CD8-positive, alpha-beta memory T cell (primary cell): ENCODE data around the gene CPPED1. TPM values are rescaled to one million over a fixed set of nuclear protein-coding genes. Genes with fewer than 3 reads are reported as not detected.
"Not testable (repeated sequence)": the region's sequence is repeated elsewhere in the genome, so short reads cannot be mapped to it uniquely, and the experiment has no call there.

Experiments
- CTCF ChIA-PET: fragments of 350-600 bp; sonication (Branson Sonifier 250); formaldehyde crosslinking; loops from one replicate; lab custom pipeline; 2021; ENCODE audit warnings: antibody characterized with exemption; lab: Charles Lee
- POLR2A ChIA-PET: fragments of 350-600 bp; sonication (Branson Sonifier 250); formaldehyde crosslinking; loops from one replicate; lab custom pipeline; 2021; ENCODE audit warnings: antibody characterized with exemption; lab: Charles Lee
- DNase-seq, 5 donors: peaks; one replicate each; pipeline versions ENCODE4 v3.0.0 to v3.0.0-alpha.2; 2020 to 2022; ENCODE audit warnings: mixed read lengths in 1 of 5
- H3K27ac ChIP-seq: one replicate; pipeline ENCODE4 v1.7.0; 2013; ENCODE audit warnings: low read depth, mild to moderate bottlenecking, low read length, moderate library complexity
- H3K27me3 ChIP-seq: 2 replicates; pipeline ENCODE4 v1.7.0; 2013; ENCODE audit warnings: low read length, mild to moderate bottlenecking; ENCODE audit not compliant: insufficient read depth, poor library complexity, severe bottlenecking
- H3K36me3 ChIP-seq: 2 replicates; pipeline ENCODE4 v1.7.0; 2013; ENCODE audit warnings: mild to moderate bottlenecking, low read length, moderate library complexity; ENCODE audit not compliant: insufficient read depth
- H3K4me1 ChIP-seq: 2 replicates; pipeline ENCODE4 v1.7.0; 2013; ENCODE audit warnings: mild to moderate bottlenecking, low read length, moderate library complexity; ENCODE audit not compliant: insufficient read depth
- H3K4me3 ChIP-seq: 2 replicates; pipeline ENCODE4 v1.7.0; 2013; ENCODE audit warnings: mild to moderate bottlenecking, low read length
- H3K9me3 ChIP-seq: 2 replicates; pipeline ENCODE4 v1.7.0; 2013; ENCODE audit warnings: mild to moderate bottlenecking, low read length
- H3K27ac Mint-ChIP-seq, 8 donors: one replicate each; pipeline ENCODE4 v1.8.0; 2020 to 2021; ENCODE audit warnings: mixed read lengths in 8 of 8, mild to moderate bottlenecking in 6 of 8, inconsistent platforms in 3 of 8, moderate library complexity in 3 of 8
- H3K27me3 Mint-ChIP-seq, 2 donors: one replicate each; pipeline ENCODE4 v1.8.0; 2020 to 2021; ENCODE audit warnings: mixed read lengths in 2 of 2, mild to moderate bottlenecking in 1 of 2, moderate library complexity in 1 of 2
- H3K36me3 Mint-ChIP-seq, 3 donors: one replicate each; pipeline ENCODE4 v1.8.0; 2020 to 2021; ENCODE audit warnings: mixed read lengths in 3 of 3, inconsistent platforms in 1 of 3, mild to moderate bottlenecking in 1 of 3
- H3K4me1 Mint-ChIP-seq, 3 donors: one replicate each; pipeline ENCODE4 v1.8.0; 2020 to 2021; ENCODE audit warnings: mixed read lengths in 3 of 3, inconsistent platforms in 1 of 3, mild to moderate bottlenecking in 1 of 3
- H3K4me3 Mint-ChIP-seq, 7 donors: one replicate each; pipeline ENCODE4 v1.8.0; 2020 to 2021; ENCODE audit warnings: mixed read lengths in 7 of 7, mild to moderate bottlenecking in 6 of 7, moderate library complexity in 4 of 7, inconsistent platforms in 2 of 7
- H3K9me3 Mint-ChIP-seq, 5 donors: one replicate each; pipeline ENCODE4 v1.8.0; 2020 to 2022; ENCODE audit warnings: mixed read lengths in 5 of 5, mild to moderate bottlenecking in 3 of 5, moderate library complexity in 2 of 5, inconsistent platforms in 1 of 5
- polyA plus RNA-seq: library from polyadenylated mRNA; unstranded; fragments of 300-500 nt; fragmentation: Illumina TruSeq; gene quantifications from one replicate; pipeline ENCODE4 v1.2.3, GENCODE V29; 2021
- total RNA-seq, 2 experiments: library from RNA; stranded (reverse); gene quantifications; one replicate each; pipeline ENCODE4 v1.2.3, GENCODE V29; 2021

Gene CPPED1
- total and polyA plus RNA-seq, 3 experiments from 2014 or later = 5.2 to 9.8 (median 7.3) TPM

DNA sequence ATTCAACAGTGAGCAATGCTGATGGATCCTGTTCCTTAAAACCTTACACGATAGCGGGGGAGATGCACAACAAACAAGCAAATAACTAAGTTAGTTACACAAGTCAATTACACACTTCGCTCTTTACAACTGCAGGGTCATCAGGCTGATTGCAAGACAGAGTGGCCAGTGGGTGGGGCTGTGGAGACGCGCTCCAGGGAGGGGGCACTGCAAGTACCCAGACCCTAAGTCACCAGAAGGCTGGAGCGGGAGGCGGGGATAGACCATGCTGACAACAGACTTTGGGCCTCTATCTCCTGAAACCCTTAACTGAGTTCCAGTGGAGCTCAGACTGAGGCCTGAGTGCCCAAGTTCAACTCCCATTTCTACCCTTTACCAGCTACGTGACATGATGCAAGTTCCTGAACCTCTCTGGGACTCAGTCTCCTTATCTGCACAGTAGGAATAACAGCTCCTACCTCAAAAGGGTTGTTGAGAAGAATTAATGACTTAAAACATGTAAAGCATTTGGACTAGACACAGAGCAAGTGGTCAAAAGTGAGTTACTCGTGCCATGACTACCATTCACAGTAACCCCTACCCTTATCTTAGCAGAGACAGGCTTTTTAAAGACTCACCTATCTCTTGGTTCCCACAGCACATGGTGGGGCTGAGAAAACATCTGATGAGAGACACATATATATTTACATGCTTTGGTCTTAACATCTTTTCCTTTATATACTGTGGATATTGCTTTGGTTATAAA lies 10.4 kb downstream of the CPPED1 start:
- Histone ChIP-seq H3K27ac (no peak overlapping the region), H3K36me3 (no peaks in the 10 kb centered on the region), H3K4me3 (no peak overlapping the region), H3K9me3 (no peaks in the 10 kb centered on the region), H3K27me3 (no peaks in the 10 kb centered on the region), H3K4me1 (no peaks in the 10 kb centered on the region)
- Mint-ChIP-seq H3K9me3 (peaks cover 0 to 2% (median 0%) of the 10 kb centered on the region in 5 donors), H3K27me3 (no peaks in the 10 kb centered on the region), H3K36me3 (peaks cover 0 to 34% (median 6%) of the 10 kb centered on the region in 3 donors), H3K4me1 (no peaks in the 10 kb centered on the region), H3K4me3 (no peak overlapping the region), H3K27ac (no peak overlapping the region)
- CTCF ChIA-PET = interaction anchor here (1.3 kb wide), 1 partner anchor 11 kb away, joined by 3 read pairs; the partner anchor contains the start of gene CPPED1
- DNase-seq = no peak
- POLR2A ChIA-PET = no interaction called here

DNA sequence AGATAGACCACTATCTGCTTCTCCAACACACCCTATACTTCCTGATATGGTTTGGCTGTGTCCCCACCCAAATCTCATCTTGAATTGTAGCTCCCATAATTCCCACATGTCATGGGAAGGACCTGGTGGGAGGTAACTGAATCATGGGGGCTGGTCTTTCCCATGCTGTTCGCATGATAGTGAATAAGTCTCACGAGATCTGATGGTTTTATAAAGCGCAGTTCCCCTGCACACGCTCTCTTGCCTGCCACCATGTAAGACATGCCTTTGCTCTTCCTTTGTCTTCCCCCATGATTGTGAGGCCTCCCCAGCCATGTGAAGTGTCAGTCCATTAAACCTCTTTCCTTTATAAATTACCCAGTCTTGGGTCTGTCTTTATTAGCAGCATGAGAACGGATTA lies 11.2 kb downstream of the CPPED1 start:
- H3K9me3 Mint-ChIP-seq, H3K4me3 Mint-ChIP-seq, H3K4me1 ChIP-seq, H3K36me3 ChIP-seq, H3K27ac ChIP-seq, H3K27ac Mint-ChIP-seq, DNase-seq, H3K9me3 ChIP-seq, CTCF ChIA-PET, POLR2A ChIA-PET, H3K4me3 ChIP-seq, H3K4me1 Mint-ChIP-seq, H3K27me3 ChIP-seq, H3K27me3 Mint-ChIP-seq: not testable (repeated sequence)
- H3K36me3 Mint-ChIP-seq = peaks cover 0 to 38% (median 6%) of the 10 kb centered on the region in 3 donors

DNA sequence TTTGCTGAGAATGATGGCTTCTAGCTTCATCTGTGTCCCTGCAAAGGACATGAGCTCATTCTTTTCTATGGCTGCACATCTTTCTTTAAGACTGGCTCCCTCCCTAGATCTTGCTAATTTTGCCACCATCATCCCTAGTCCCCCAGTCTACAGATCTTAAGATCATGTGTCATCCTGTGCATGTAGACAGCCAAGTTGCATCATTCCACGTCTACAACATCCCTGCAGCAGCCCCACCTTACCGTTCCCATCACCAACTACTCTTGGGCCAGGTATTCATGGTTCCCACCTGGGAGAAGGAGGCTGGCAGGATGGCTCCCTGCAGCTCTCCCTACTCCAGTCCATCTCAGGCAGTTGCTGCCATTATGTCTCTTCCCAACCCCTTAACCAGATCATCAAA lies 12.3 kb downstream of the CPPED1 start:
- H3K4me1 Mint-ChIP-seq = no peaks in the 10 kb centered on the region
- CTCF ChIA-PET = no interaction called here

DNA sequence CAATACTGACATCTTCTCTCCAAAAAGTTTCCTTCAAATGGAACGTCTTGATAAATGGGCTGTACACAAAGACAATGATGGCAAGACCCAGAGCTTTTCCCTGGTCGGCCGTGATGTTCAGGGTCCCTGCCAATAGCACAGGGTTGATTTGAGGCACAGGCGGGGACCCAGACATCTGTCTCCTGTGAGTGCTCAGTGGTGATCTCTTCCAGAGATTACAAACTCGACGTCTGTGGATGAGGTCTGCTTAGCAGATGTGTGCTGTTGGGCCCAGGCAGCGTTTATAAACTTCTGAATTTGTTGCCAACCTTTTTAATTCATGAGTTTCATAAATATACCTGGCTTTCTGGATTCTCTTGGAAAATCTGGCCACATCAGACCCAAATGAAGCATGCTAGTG lies 14.9 kb downstream of the CPPED1 start:
- no peak overlapping the region for H3K4me3 Mint-ChIP-seq
- Histone ChIP-seq H3K27me3 (no peaks in the 10 kb centered on the region), H3K4me3 (no peak overlapping the region), H3K4me1 (no peaks in the 10 kb centered on the region), H3K27ac (no peak overlapping the region), H3K9me3 (no peaks in the 10 kb centered on the region), H3K36me3 (no peaks in the 10 kb centered on the region)
- H3K9me3 Mint-ChIP-seq = peaks cover 0 to 6% (median 0%) of the 10 kb centered on the region in 5 donors
- H3K36me3 Mint-ChIP-seq = peaks cover 2 to 44% (median 6%) of the 10 kb centered on the region in 3 donors
- ChIA-PET POLR2A (no interaction called here), CTCF (no interaction called here)
- no peak for DNase-seq
- H3K27me3 Mint-ChIP-seq = no peaks in the 10 kb centered on the region
- H3K27ac Mint-ChIP-seq = no peak overlapping the region
- no peaks in the 10 kb centered on the region for H3K4me1 Mint-ChIP-seq

More for the DNA sequence above, 12.3 kb downstream of the CPPED1 start:
- H3K4me1 ChIP-seq = no peaks in the 10 kb centered on the region
- peak overlapping the region in 1 of 8 donors; percentile 78 for H3K27ac Mint-ChIP-seq
- POLR2A ChIA-PET = no interaction called here
- DNase-seq = no peak
- no peaks in the 10 kb centered on the region for H3K9me3 ChIP-seq
- H3K27ac ChIP-seq = no peak overlapping the region
- no peak overlapping the region for H3K4me3 ChIP-seq
- peaks cover 0 to 2% (median 0%) of the 10 kb centered on the region in 5 donors for H3K9me3 Mint-ChIP-seq
- H3K27me3 ChIP-seq = no peaks in the 10 kb centered on the region
- no peaks in the 10 kb centered on the region for H3K36me3 ChIP-seq
- H3K36me3 Mint-ChIP-seq = peaks cover 2 to 41% (median 6%) of the 10 kb centered on the region in 3 donors
- H3K4me3 Mint-ChIP-seq = no peak overlapping the region
- H3K27me3 Mint-ChIP-seq = no peaks in the 10 kb centered on the region

GRCh38 chr16:12786081-12786480 lies 17.6 kb downstream of the CPPED1 start:
- Mint-ChIP-seq H3K27ac (no peak overlapping the region), H3K4me3 (no peak overlapping the region), H3K9me3 (peaks cover 0 to 6% (median 2%) of the 10 kb centered on the region in 5 donors), H3K36me3 (peaks cover 3 to 24% (median 7%) of the 10 kb centered on the region in 3 donors), H3K4me1 (peaks cover 7 to 11% (median 7%) of the 10 kb centered on the region in 3 donors), H3K27me3 (no peaks in the 10 kb centered on the region)
- ChIA-PET CTCF (no interaction called here), POLR2A (no interaction called here)
- DNase-seq = no peak
- Histone ChIP-seq H3K4me1 (no peaks in the 10 kb centered on the region), H3K9me3 (no peaks in the 10 kb centered on the region), H3K36me3 (no peaks in the 10 kb centered on the region), H3K27me3 (no peaks in the 10 kb centered on the region), H3K4me3 (no peak overlapping the region), H3K27ac (no peak overlapping the region)

DNA sequence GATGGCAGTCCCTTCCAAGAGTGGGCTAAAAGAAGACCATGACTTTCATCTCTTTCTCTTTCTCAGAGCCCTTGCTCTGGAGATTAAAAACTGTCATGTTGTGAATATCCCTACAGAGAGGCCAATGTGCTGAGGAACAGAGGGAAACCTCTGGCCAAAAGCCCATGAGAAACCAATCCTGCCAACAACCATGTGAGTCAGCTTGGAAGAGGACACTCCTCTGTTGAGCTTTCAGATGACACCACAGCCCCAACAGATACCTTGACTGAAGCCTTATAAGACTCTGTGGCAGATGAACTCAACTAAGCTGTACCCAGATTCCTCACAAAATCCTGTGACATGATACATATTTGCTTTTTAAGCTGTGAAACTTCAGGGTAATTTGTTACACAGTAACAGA lies 19.6 kb downstream of the CPPED1 start:
- H3K4me1 Mint-ChIP-seq = peaks cover 7 to 11% (median 7%) of the 10 kb centered on the region in 3 donors
- Histone ChIP-seq H3K9me3 (no peaks in the 10 kb centered on the region), H3K27ac (no peak overlapping the region), H3K4me1 (no peaks in the 10 kb centered on the region), H3K4me3 (no peak overlapping the region), H3K27me3 (no peaks in the 10 kb centered on the region), H3K36me3 (no peaks in the 10 kb centered on the region)
- no peak overlapping the region for H3K27ac Mint-ChIP-seq
- DNase-seq = no peak
- peaks cover 13 to 31% (median 23%) of the 10 kb centered on the region in 3 donors for H3K36me3 Mint-ChIP-seq
- H3K4me3 Mint-ChIP-seq = no peak overlapping the region
- ChIA-PET POLR2A (no interaction called here), CTCF (no interaction called here)
- H3K9me3 Mint-ChIP-seq = peaks cover 0 to 6% (median 2%) of the 10 kb centered on the region in 5 donors
- H3K27me3 Mint-ChIP-seq = peaks cover 0 to 1% of the 10 kb centered on the region in 2 donors

DNA sequence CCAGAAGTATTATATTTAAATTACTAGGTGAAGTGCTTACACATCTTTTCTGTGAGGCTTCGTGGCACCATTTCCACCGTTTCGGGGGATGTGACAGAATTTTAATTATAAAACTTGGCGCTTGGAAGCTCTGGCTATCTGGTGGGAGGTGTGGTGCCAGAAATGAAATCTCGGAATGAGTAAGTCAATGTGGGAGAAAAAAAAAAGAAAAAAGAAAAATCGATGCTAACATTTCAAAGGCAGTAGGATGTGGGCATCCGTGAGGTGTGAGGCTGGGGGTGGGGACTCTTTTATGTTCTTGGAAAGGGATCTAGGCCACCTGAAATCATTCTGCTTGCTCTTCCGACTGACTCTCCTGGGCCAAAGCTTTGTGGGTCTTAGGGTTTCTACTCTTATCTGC lies 21.9 kb downstream of the CPPED1 start:
- Mint-ChIP-seq H3K4me3 (peak overlapping the region in 3 of 7 donors; percentile 30 to 66 (median 49)), H3K27me3 (peaks cover 0 to 1% of the 10 kb centered on the region in 2 donors), H3K27ac (peak overlapping the region in 2 of 8 donors; percentile 72 to 74), H3K36me3 (peaks cover 12 to 28% (median 27%) of the 10 kb centered on the region in 3 donors), H3K4me1 (peaks cover 7 to 11% (median 7%) of the 10 kb centered on the region in 3 donors), H3K9me3 (peaks cover 0 to 6% (median 2%) of the 10 kb centered on the region in 5 donors)
- no peak overlapping the region for H3K4me3 ChIP-seq
- no peaks in the 10 kb centered on the region for H3K27me3 ChIP-seq
- peak in 1 of 5 donors; percentile 7 for DNase-seq
- no peaks in the 10 kb centered on the region for H3K36me3 ChIP-seq
- H3K9me3 ChIP-seq = no peaks in the 10 kb centered on the region
- ChIA-PET CTCF (no interaction called here), POLR2A (no interaction called here)
- no peaks in the 10 kb centered on the region for H3K4me1 ChIP-seq
- no peak overlapping the region for H3K27ac ChIP-seq

- ChIA-PET POLR2A (no interaction called here), CTCF (no interaction called here)
- Histone ChIP-seq H3K27me3 (no peaks in the 10 kb centered on the region), H3K9me3 (no peaks in the 10 kb centered on the region), H3K27ac (no peak overlapping the region), H3K36me3 (no peaks in the 10 kb centered on the region), H3K4me1 (no peaks in the 10 kb centered on the region), H3K4me3 (no peak overlapping the region)
- H3K36me3 Mint-ChIP-seq = peaks cover 19 to 39% (median 37%) of the 10 kb centered on the region in 3 donors
- DNase-seq = no peak
- peaks cover 7 to 11% (median 7%) of the 10 kb centered on the region in 3 donors for H3K4me1 Mint-ChIP-seq
- peaks cover 0 to 1% of the 10 kb centered on the region in 2 donors for H3K27me3 Mint-ChIP-seq
- no peak overlapping the region for H3K27ac Mint-ChIP-seq
- peaks cover 0 to 9% (median 2%) of the 10 kb centered on the region in 5 donors for H3K9me3 Mint-ChIP-seq
- no peak overlapping the region for H3K4me3 Mint-ChIP-seq
Measured at GRCh38 chr16:12780467-12780866, 23.2 kb downstream of the CPPED1 start.
